HEK293 (cell line): ENCODE results near the gene IRX4.

ENCODE experiments used
- HOXA7 ChIP-seq: sonication (generic); formaldehyde crosslinking; IDR thresholded peaks from 2 replicates; pipeline ENCODE4 v1.8.1; 2022; ENCODE audit warnings: missing genetic modification reagents, borderline replicate concordance
- KLF1 ChIP-seq: fragments of 450-650 bp; formaldehyde crosslinking; IDR thresholded peaks from 2 replicates; pipeline ENCODE4 v1.5.1; 2016; ENCODE audit warnings: missing biosample characterization, missing genetic modification characterization
- MZF1 ChIP-seq: fragments of 450-650 bp; formaldehyde crosslinking; IDR thresholded peaks from 2 replicates; pipeline ENCODE4 v1.5.1; 2017; ENCODE audit warnings: missing biosample characterization, missing genetic modification characterization, borderline replicate concordance
- SALL2 ChIP-seq: fragments of 450-650 bp; formaldehyde crosslinking; IDR thresholded peaks from 2 replicates; pipeline ENCODE4 v1.5.0; 2017; ENCODE audit warnings: missing biosample characterization, mild to moderate bottlenecking, missing genetic modification characterization, borderline replicate concordance
- SCRT2 ChIP-seq: fragments of 450-650 bp; formaldehyde crosslinking; IDR thresholded peaks from 2 replicates; pipeline ENCODE4 v1.5.1; 2016; ENCODE audit warnings: missing biosample characterization, missing genetic modification characterization
- YY2 ChIP-seq: fragments of 450-650 bp; formaldehyde crosslinking; IDR thresholded peaks from 2 replicates; pipeline ENCODE4 v1.5.1; 2016; ENCODE audit warnings: missing biosample characterization, missing genetic modification characterization
- ZBTB1 ChIP-seq: fragments of 450-650 bp; formaldehyde crosslinking; IDR thresholded peaks from 2 replicates; pipeline ENCODE4 v1.5.1; 2016; ENCODE audit warnings: missing biosample characterization, missing genetic modification characterization
- ZBTB17 ChIP-seq: fragments of 450-650 bp; formaldehyde crosslinking; IDR thresholded peaks from 2 replicates; pipeline ENCODE4 v1.5.1; 2016; ENCODE audit warnings: missing biosample characterization, missing genetic modification characterization
- ZNF132 ChIP-seq: fragments of 450-650 bp; formaldehyde crosslinking; IDR thresholded peaks from 2 replicates; pipeline ENCODE4 v1.5.1; 2017; ENCODE audit warnings: missing biosample characterization, missing genetic modification characterization, borderline replicate concordance
- ZNF138 ChIP-seq: fragments of 450-650 bp; formaldehyde crosslinking; IDR thresholded peaks from 2 replicates; pipeline ENCODE4 v1.5.1; 2016; ENCODE audit warnings: missing biosample characterization, missing genetic modification characterization, borderline replicate concordance
- ZNF175 ChIP-seq: fragments of 450-650 bp; formaldehyde crosslinking; IDR thresholded peaks from 2 replicates; pipeline ENCODE4 v1.5.1; 2016; ENCODE audit warnings: missing biosample characterization, missing genetic modification characterization
- ZNF2 ChIP-seq: fragments of 450-650 bp; formaldehyde crosslinking; IDR thresholded peaks from 2 replicates; pipeline ENCODE4 v1.5.1; 2016; ENCODE audit warnings: missing biosample characterization, missing genetic modification characterization
- ZNF335 ChIP-seq: fragments of 450-650 bp; formaldehyde crosslinking; conservative IDR thresholded peaks from 2 replicates; pipeline ENCODE4 v1.5.1; 2016; ENCODE audit warnings: missing biosample characterization, missing genetic modification characterization
- ZNF366 ChIP-seq: fragments of 450-650 bp; formaldehyde crosslinking; conservative IDR thresholded peaks from 2 replicates; pipeline ENCODE4 v1.5.1; 2016; ENCODE audit warnings: missing biosample characterization, missing genetic modification characterization
- ZNF37A ChIP-seq: fragments of 450-650 bp; IDR thresholded peaks from 2 replicates; pipeline ENCODE4 v1.5.1; 2018; ENCODE audit warnings: missing biosample characterization, missing genetic modification characterization
- ZNF473 ChIP-seq: fragments of 450-650 bp; formaldehyde crosslinking; IDR thresholded peaks from 2 replicates; pipeline ENCODE4 v1.5.1; 2017; ENCODE audit warnings: missing biosample characterization, missing genetic modification characterization
- ZNF585B ChIP-seq: fragments of 450-650 bp; formaldehyde crosslinking; IDR thresholded peaks from 2 replicates; pipeline ENCODE4 v1.5.1; 2016; ENCODE audit warnings: missing biosample characterization, missing genetic modification characterization
- ZSCAN16 ChIP-seq: fragments of 450-650 bp; formaldehyde crosslinking; IDR thresholded peaks from 2 replicates; pipeline ENCODE4 v1.5.1; 2016; ENCODE audit warnings: missing biosample characterization, missing genetic modification characterization
- TF ChIP-seq, protein P1 (sequence below): fragments of 450-650 bp; formaldehyde crosslinking; IDR thresholded peaks from 2 replicates; pipeline ENCODE4 v1.5.1; 2016; ENCODE audit warnings: missing biosample characterization, missing genetic modification characterization
- TF ChIP-seq, protein P2 (sequence below): fragments of 450-650 bp; formaldehyde crosslinking; IDR thresholded peaks from 2 replicates; pipeline ENCODE4 v1.5.1; 2016; ENCODE audit warnings: missing biosample characterization, missing genetic modification characterization
- TF ChIP-seq, protein P3 (sequence below): fragments of 450-650 bp; formaldehyde crosslinking; IDR thresholded peaks from 2 replicates; pipeline ENCODE4 v1.5.1; 2016; ENCODE audit warnings: missing biosample characterization, missing genetic modification characterization
- TF ChIP-seq, protein P4 (sequence below): fragments of 450-650 bp; formaldehyde crosslinking; IDR thresholded peaks from 2 replicates; pipeline ENCODE4 v1.5.1; 2017; ENCODE audit warnings: missing biosample characterization, missing genetic modification characterization
- TF ChIP-seq, protein P5 (sequence below): fragments of 450-650 bp; formaldehyde crosslinking; optimal IDR thresholded peaks from 2 replicates; pipeline ENCODE3; 2016; ENCODE audit warnings: missing biosample characterization, mild to moderate bottlenecking, missing genetic modification characterization
- TF ChIP-seq, protein P6 (sequence below): fragments of 450-650 bp; formaldehyde crosslinking; IDR thresholded peaks from 2 replicates; pipeline ENCODE4 v1.5.1; 2016; ENCODE audit warnings: missing biosample characterization, missing genetic modification characterization
- TF ChIP-seq, protein P7 (sequence below): fragments of 450-650 bp; formaldehyde crosslinking; IDR thresholded peaks from 2 replicates; pipeline ENCODE4 v1.5.1; 2016; ENCODE audit warnings: missing biosample characterization, missing genetic modification characterization

Gene IRX4

DNA sequence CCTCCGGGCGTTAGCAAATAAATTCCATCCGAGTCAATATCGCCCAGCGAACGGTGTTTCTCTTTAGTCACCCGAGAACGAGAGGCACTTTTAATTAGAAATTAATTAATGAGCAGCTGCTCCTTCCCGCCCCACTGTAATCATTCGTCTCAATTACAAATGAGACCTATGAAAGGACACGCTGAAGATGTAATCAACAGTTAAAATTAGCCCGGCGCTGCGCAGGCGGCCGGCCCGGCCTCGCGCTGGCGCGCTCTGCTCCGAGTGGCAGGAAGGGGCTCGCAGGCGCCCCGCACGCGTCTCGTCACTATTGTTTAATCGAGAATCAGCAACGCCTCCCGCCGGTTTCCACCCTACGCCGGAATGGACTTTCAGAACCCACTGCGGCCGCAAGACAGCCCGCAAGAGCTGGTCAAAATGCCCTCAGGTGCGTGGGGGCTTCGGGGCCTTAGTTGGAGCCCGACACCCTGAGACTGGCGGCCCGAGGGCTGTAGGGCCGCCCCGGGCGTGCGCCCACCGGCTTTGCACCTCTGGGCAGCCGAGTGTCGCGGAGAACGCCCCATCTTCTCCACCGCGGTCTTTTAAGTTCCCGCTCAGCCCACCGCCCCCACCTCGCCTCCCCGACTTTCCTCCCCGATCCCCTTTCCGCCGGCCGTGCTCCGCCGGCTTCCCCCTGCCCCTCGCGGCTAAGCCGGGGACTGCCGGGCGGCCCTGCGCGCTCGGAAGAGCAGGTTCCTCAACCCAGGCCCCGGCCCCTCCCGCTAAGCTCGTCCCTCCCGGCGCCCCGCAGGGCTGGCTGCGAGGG lies 597 bp upstream of the IRX4 start (continued):
- TF ChIP-seq, protein P1, sequence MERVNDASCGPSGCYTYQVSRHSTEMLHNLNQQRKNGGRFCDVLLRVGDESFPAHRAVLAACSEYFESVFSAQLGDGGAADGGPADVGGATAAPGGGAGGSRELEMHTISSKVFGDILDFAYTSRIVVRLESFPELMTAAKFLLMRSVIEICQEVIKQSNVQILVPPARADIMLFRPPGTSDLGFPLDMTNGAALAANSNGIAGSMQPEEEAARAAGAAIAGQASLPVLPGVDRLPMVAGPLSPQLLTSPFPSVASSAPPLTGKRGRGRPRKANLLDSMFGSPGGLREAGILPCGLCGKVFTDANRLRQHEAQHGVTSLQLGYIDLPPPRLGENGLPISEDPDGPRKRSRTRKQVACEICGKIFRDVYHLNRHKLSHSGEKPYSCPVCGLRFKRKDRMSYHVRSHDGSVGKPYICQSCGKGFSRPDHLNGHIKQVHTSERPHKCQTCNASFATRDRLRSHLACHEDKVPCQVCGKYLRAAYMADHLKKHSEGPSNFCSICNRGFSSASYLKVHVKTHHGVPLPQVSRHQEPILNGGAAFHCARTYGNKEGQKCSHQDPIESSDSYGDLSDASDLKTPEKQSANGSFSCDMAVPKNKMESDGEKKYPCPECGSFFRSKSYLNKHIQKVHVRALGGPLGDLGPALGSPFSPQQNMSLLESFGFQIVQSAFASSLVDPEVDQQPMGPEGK (tag by site-specific recombination) = peak; percentile 72
- TF ChIP-seq, protein P2, sequence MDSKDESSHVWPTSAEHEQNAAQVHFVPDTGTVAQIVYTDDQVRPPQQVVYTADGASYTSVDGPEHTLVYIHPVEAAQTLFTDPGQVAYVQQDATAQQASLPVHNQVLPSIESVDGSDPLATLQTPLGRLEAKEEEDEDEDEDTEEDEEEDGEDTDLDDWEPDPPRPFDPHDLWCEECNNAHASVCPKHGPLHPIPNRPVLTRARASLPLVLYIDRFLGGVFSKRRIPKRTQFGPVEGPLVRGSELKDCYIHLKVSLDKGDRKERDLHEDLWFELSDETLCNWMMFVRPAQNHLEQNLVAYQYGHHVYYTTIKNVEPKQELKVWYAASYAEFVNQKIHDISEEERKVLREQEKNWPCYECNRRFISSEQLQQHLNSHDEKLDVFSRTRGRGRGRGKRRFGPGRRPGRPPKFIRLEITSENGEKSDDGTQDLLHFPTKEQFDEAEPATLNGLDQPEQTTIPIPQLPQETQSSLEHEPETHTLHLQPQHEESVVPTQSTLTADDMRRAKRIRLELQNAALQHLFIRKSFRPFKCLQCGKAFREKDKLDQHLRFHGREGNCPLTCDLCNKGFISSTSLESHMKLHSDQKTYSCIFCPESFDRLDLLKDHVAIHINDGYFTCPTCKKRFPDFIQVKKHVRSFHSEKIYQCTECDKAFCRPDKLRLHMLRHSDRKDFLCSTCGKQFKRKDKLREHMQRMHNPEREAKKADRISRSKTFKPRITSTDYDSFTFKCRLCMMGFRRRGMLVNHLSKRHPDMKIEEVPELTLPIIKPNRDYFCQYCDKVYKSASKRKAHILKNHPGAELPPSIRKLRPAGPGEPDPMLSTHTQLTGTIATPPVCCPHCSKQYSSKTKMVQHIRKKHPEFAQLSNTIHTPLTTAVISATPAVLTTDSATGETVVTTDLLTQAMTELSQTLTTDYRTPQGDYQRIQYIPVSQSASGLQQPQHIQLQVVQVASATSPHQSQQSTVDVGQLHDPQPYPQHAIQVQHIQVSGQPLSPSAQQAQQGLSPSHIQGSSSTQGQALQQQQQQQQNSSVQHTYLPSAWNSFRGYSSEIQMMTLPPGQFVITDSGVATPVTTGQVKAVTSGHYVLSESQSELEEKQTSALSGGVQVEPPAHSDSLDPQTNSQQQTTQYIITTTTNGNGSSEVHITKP (tag by site-specific recombination) = 0 out of 2 replicates have a peak, but pooled peaks have one; percentile 43
- peak; percentile 82 for TF ChIP-seq MZF1 (tag by site-specific recombination)
- TF ChIP-seq, protein P3, sequence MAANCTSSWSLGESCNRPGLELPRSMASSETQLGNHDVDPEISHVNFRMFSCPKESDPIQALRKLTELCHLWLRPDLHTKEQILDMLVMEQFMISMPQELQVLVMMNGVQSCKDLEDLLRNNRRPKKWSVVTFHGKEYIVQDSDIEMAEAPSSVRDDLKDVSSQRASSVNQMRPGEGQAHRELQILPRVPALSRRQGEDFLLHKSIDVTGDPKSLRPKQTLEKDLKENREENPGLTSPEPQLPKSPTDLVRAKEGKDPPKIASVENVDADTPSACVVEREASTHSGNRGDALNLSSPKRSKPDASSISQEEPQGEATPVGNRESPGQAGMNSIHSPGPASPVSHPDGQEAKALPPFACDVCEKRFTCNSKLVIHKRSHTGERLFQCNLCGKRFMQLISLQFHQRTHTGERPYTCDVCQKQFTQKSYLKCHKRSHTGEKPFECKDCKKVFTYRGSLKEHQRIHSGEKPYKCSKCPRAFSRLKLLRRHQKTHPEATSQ = no peak
- no peak for TF ChIP-seq ZNF175 (tag by site-specific recombination)
- TF ChIP-seq, protein P4, sequence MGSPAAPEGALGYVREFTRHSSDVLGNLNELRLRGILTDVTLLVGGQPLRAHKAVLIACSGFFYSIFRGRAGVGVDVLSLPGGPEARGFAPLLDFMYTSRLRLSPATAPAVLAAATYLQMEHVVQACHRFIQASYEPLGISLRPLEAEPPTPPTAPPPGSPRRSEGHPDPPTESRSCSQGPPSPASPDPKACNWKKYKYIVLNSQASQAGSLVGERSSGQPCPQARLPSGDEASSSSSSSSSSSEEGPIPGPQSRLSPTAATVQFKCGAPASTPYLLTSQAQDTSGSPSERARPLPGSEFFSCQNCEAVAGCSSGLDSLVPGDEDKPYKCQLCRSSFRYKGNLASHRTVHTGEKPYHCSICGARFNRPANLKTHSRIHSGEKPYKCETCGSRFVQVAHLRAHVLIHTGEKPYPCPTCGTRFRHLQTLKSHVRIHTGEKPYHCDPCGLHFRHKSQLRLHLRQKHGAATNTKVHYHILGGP (tag by site-specific recombination) = no peak
- TF ChIP-seq ZNF37A (tag by site-specific recombination) = no peak
- TF ChIP-seq, protein P5, sequence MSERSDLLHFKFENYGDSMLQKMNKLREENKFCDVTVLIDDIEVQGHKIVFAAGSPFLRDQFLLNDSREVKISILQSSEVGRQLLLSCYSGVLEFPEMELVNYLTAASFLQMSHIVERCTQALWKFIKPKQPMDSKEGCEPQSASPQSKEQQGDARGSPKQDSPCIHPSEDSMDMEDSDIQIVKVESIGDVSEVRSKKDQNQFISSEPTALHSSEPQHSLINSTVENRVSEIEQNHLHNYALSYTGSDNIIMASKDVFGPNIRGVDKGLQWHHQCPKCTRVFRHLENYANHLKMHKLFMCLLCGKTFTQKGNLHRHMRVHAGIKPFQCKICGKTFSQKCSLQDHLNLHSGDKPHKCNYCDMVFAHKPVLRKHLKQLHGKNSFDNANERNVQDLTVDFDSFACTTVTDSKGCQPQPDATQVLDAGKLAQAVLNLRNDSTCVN (tag by site-specific recombination) = peak; percentile 76
- TF ChIP-seq ZNF585B (tag by site-specific recombination) = no peak
- TF ChIP-seq ZNF473 (tag by site-specific recombination) = no peak
- TF ChIP-seq ZSCAN16 (tag by site-specific recombination) = no peak
- no peak for TF ChIP-seq SALL2 (tag by site-specific recombination)
- no peak for TF ChIP-seq ZNF132 (tag by site-specific recombination)
- TF ChIP-seq ZBTB17 (tag by site-specific recombination) = 0 out of 2 replicates have a peak, but pooled peaks have one; percentile 9
- TF ChIP-seq, protein P6, sequence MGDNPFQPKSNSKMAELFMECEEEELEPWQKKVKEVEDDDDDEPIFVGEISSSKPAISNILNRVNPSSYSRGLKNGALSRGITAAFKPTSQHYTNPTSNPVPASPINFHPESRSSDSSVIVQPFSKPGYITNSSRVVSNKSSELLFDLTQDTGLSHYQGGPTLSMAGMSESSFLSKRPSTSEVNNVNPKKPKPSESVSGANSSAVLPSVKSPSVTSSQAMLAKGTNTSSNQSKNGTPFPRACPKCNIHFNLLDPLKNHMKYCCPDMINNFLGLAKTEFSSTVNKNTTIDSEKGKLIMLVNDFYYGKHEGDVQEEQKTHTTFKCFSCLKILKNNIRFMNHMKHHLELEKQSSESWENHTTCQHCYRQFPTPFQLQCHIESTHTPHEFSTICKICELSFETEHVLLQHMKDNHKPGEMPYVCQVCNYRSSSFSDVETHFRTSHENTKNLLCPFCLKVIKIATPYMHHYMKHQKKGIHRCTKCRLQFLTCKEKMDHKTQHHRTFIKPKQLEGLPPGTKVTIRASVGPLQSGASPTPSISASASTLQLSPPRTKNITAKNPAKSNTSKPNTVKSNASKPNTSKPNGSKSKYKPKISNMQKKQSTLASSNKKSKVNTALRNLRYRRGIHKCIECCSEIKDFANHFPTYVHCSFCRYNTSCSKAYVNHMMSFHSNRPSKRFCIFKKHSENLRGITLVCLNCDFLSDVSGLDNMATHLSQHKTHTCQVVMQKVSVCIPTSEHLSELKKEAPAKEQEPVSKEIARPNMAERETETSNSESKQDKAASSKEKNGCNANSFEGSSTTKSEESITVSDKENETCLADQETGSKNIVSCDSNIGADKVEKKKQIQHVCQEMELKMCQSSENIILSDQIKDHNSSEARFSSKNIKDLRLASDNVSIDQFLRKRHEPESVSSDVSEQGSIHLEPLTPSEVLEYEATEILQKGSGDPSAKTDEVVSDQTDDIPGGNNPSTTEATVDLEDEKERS = no peak
- peak; percentile 94 for TF ChIP-seq ZNF335 (tag by site-specific recombination)
- no peak for TF ChIP-seq ZNF366 (tag by site-specific recombination)
- TF ChIP-seq ZNF2 = no peak
- TF ChIP-seq KLF1 = peak; percentile 63
- TF ChIP-seq ZNF138 = no peak
- no peak for TF ChIP-seq ZBTB1
- no peak for TF ChIP-seq HOXA7 (CRISPR knock-in tag)
- peak; percentile 87 for TF ChIP-seq SCRT2 (tag by site-specific recombination)
- TF ChIP-seq YY2 = no peak
- TF ChIP-seq, protein P7, sequence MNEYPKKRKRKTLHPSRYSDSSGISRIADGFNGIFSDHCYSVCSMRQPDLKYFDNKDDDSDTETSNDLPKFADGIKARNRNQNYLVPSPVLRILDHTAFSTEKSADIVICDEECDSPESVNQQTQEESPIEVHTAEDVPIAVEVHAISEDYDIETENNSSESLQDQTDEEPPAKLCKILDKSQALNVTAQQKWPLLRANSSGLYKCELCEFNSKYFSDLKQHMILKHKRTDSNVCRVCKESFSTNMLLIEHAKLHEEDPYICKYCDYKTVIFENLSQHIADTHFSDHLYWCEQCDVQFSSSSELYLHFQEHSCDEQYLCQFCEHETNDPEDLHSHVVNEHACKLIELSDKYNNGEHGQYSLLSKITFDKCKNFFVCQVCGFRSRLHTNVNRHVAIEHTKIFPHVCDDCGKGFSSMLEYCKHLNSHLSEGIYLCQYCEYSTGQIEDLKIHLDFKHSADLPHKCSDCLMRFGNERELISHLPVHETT (tag by site-specific recombination) = no peak
